Breast epithelium (tissue), 4 donors: ENCODE results near the gene C1QTNF5. TPM values are rescaled to one million over a fixed set of nuclear protein-coding genes. Genes with fewer than 3 reads are reported as not detected.

Experiments used
- DNase-seq, 2 donors: peaks; one replicate each; pipeline ENCODE4 v3.0.0-alpha.2; 2019; ENCODE audit warnings: low spot score in 2 of 2
- H3K27ac ChIP-seq, 2 donors: fragments of 200-600 bp; sonication (generic) in 1 of 2; one replicate each; pipeline ENCODE4 v1.5.1; 2016 to 2019; ENCODE audit warnings: mild to moderate bottlenecking in 1 of 2
- H3K27me3 ChIP-seq, 2 donors: fragments of 200-600 bp; sonication (generic) in 1 of 2; one replicate each; pipeline versions ENCODE4 v1.5.1 to v1.6.0; 2017 to 2019; ENCODE audit warnings: control low read depth in 1 of 2, mild to moderate bottlenecking in 1 of 2
- H3K36me3 ChIP-seq: fragments of 200-600 bp; one replicate; pipeline ENCODE4 v1.5.1; 2019
- H3K4me1 ChIP-seq, 2 donors: fragments of 200-600 bp; sonication (generic); one replicate each; pipeline ENCODE4 v1.5.1; 2016 to 2019; ENCODE audit warnings: control low read depth in 1 of 2
- H3K4me3 ChIP-seq, 3 donors: fragments of 200-600 bp; sonication (generic); 1 replicate in 2 of 3; 2 replicates in 1 of 3; pipeline ENCODE4 v1.5.1; 2016 to 2019; ENCODE audit warnings: mild to moderate bottlenecking in 3 of 3, moderate library complexity in 2 of 3
- H3K9me3 ChIP-seq, 2 donors: fragments of 200-600 bp; sonication (generic) in 1 of 2; one replicate each; pipeline ENCODE4 v1.5.1; 2016 to 2019; ENCODE audit warnings: control low read depth in 1 of 2
- POLR2A ChIP-seq: fragments of 450-650 bp; IDR thresholded peaks from one replicate; pipeline ENCODE4 v1.6.1; 2016; ENCODE audit warnings: antibody characterized with exemption, mild to moderate bottlenecking, moderate library complexity
- POLR2AphosphoS5 ChIP-seq, 3 donors: sonication (generic); formaldehyde crosslinking; IDR thresholded peaks; one replicate each; pipeline ENCODE4 v1.6.1; 2017; ENCODE audit warnings: antibody characterized with exemption in 3 of 3
- intact Hi-C: fragments of 100-400 bp; cut with DNase I; formaldehyde crosslinking; loops from one replicate; pipeline ENCODE4 v1.15.1; 2023; ENCODE audit warnings: low total_unique reads
- total RNA-seq, 3 donors: library from RNA; depleted of rRNA; stranded (reverse); fragments of >200 nt; gene quantifications; one replicate each; pipeline ENCODE4 v1.1.0, GENCODE V29; 2016
- TF ChIP-seq, protein P1 (sequence below), 3 donors: fragments of 450-650 bp; IDR thresholded peaks; one replicate each; pipeline ENCODE4 v1.5.1; 2016 to 2017; ENCODE audit warnings: antibody characterized with exemption in 3 of 3, mild to moderate bottlenecking in 3 of 3, moderate library complexity in 3 of 3

C1QTNF5 gene
- total RNA-seq, 3 donors from 2014 or later: 14.3 to 55.0 (median 38.0) TPM

DNA sequence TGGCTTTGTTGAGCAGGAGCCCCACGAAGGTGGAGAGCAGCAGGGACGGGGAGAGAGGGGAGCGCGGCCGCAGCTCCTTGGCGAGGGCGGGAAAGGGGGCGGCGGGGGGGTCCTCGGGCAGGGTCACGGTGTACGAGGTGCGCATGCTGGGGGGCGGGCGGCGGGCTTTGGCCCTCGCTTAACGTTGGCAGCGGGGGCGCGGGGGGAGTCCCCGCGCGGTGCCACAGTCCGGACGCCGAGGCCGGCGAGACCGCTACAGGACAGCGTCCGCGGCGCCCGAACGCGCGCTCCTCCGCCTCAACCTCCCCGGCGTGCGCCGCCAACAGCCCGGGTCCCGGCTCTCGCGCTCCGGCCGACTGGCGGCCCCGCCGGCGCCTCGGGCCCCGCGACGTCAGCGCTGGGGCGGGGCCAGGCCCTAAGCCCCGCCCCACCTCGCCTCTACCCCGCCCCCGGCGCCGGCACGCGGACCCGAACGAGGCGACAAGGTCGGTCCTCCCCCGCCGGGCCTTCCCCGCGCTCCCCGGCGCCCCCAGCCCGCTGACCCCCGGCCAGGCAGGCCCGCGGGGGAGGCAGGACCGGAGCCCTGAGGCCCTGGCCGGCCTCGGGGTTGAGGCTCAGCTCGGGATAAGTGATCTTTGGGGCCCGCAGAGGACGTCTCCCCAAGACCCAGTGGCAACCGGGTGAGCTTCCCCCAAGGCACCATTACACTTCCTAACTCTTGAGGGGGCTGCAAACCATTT, 23.3 kb upstream of the C1QTNF5 start:
- Histone ChIP-seq H3K4me1 (peaks cover 0 to 8% of the 10 kb centered on the region in 2 donors), H3K36me3 (no peaks in the 10 kb centered on the region), H3K4me3 (peak overlapping the region; percentile 40 to 72 (median 53)), H3K9me3 (no peaks in the 10 kb centered on the region), H3K27me3 (no peaks in the 10 kb centered on the region), H3K27ac (peak overlapping the region in 1 of 2 donors; percentile 57)
- TF ChIP-seq POLR2A: no peak
- TF ChIP-seq, protein P1, sequence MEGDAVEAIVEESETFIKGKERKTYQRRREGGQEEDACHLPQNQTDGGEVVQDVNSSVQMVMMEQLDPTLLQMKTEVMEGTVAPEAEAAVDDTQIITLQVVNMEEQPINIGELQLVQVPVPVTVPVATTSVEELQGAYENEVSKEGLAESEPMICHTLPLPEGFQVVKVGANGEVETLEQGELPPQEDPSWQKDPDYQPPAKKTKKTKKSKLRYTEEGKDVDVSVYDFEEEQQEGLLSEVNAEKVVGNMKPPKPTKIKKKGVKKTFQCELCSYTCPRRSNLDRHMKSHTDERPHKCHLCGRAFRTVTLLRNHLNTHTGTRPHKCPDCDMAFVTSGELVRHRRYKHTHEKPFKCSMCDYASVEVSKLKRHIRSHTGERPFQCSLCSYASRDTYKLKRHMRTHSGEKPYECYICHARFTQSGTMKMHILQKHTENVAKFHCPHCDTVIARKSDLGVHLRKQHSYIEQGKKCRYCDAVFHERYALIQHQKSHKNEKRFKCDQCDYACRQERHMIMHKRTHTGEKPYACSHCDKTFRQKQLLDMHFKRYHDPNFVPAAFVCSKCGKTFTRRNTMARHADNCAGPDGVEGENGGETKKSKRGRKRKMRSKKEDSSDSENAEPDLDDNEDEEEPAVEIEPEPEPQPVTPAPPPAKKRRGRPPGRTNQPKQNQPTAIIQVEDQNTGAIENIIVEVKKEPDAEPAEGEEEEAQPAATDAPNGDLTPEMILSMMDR (IDR thresholded peaks at IDR 0.05): no peak
- no peak for TF ChIP-seq POLR2AphosphoS5 (IDR thresholded peaks at IDR 0.05)
- no peak for DNase-seq
- intact Hi-C loops: no loop called here

DNA sequence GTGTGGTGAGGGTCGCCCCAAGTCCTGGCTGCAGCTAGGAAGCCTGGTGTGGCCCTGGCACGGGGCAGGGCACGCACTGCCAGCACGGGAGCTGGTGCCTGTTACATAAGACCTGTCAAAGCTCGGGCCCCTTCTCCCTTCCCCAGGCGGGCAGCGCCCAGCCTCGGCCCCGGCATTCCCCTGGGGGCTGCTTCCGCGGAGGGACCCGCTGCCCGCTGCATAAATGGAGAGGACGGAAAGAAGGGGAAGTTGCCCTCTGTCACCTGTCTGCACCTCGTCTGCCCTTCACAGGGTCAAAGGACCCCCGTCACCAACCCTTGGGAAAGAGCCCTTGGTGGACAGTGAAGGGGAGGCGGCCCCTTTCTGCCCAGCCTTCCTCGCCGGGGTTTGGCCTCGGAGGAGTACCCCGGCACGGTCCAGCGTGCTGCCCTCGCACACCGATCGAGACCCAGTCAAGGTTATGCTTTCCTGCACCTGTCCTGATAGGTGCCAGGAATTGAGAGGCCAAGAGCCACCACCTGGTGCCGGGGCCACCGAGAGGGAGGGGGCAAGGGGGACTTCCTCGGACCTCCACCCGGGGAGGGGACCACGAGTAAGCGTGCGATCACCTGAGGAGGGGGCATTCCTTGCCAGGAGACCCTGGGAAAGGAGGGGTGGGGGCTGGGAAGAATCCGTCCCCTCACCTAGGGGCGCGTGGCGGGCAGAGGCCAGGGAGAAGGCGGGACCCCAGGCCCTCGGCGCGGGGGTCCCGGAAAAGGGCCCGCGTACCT, 22.6 kb upstream of the C1QTNF5 start:
- H3K4me1 ChIP-seq: peaks cover 0 to 8% of the 10 kb centered on the region in 2 donors
- H3K4me3 ChIP-seq: peak overlapping the region; percentile 40 to 72 (median 53)
- no peaks in the 10 kb centered on the region for H3K9me3 ChIP-seq
- TF ChIP-seq POLR2A: no peak
- TF ChIP-seq, protein P1 (IDR thresholded peaks at IDR 0.05): no peak
- no peak for TF ChIP-seq POLR2AphosphoS5 (IDR thresholded peaks at IDR 0.05)
- intact Hi-C loops: no loop called here
- no peaks in the 10 kb centered on the region for H3K27me3 ChIP-seq
- peak overlapping the region in 1 of 2 donors; percentile 57 for H3K27ac ChIP-seq
- H3K36me3 ChIP-seq: no peaks in the 10 kb centered on the region
- DNase-seq: no peak

DNA sequence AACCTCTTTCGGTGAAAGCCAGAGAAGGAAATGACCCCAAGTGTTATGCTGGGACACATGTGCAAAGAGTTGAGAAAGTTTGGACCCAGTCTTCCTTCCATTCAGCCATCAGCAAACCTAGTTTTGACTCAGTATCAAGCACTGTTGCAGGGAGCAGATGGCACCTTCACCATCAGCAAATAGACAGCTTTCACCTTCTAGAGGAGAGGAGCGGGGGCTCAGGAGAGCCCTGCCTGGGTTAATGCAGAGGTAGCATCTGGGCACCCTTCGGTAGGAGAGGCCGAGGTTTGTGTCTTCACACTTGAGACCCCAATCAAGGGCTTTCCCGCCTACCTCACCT, 22.0 kb upstream of the C1QTNF5 start:
- DNase-seq: no peak
- peaks cover 0 to 8% of the 10 kb centered on the region in 2 donors for H3K4me1 ChIP-seq
- no peaks in the 10 kb centered on the region for H3K27me3 ChIP-seq
- intact Hi-C loops: no loop called here
- no peaks in the 10 kb centered on the region for H3K9me3 ChIP-seq
- H3K4me3 ChIP-seq: peak overlapping the region in 2 of 3 donors; percentile 40 to 72
- TF ChIP-seq, protein P1 (IDR thresholded peaks at IDR 0.05): no peak
- TF ChIP-seq POLR2A (no peak), POLR2AphosphoS5 (IDR thresholded peaks at IDR 0.05) (no peak)
- H3K27ac ChIP-seq: peak overlapping the region; percentile 73 to 81
- no peaks in the 10 kb centered on the region for H3K36me3 ChIP-seq

DNA sequence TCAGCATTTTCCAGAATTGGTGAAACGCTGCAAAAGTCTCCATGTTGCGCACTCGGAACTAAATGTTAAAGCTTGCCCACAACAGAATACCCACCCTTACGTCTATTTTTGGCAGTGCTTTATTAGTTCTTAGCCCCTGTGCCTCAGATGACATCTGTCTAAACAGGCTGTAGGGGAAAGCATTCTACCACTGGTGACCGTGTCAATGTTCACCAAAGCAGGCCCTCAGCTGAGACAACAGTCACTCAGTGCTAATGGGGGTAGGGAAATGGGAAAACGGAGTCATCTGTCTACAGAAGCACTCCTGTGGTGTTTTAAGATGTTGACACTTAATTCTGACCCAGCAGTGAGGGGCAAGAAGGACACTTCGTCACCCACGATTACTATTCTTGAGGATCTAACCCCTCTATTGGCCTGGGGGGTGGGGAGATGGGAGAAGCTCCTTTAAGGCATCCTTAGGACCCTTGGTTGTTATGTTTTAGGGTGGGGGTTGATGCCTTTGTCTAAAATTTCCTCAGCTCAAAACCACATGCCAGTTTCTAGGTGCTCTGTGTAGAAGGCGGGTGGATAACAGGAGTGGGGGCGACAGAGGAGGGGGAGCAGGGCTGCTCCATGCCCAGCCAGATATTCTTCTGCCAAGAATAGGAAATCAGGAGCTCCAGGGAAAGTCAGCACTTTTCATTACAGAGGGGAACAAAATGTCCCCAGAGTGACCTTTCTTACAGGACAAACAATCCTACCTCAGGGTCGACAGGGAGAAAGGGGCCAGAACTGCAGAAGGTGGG, 21.4 kb upstream of the C1QTNF5 start:
- intact Hi-C loops: no loop called here
- Histone ChIP-seq H3K27ac (peak overlapping the region; percentile 73 to 81), H3K4me1 (peaks cover 0 to 8% of the 10 kb centered on the region in 2 donors), H3K9me3 (no peaks in the 10 kb centered on the region), H3K4me3 (peak overlapping the region in 1 of 3 donors; percentile 40), H3K36me3 (no peaks in the 10 kb centered on the region), H3K27me3 (no peaks in the 10 kb centered on the region)
- DNase-seq: no peak
- TF ChIP-seq, protein P1 (IDR thresholded peaks at IDR 0.05): no peak
- TF ChIP-seq POLR2AphosphoS5 (IDR thresholded peaks at IDR 0.05) (no peak), POLR2A (no peak)
